A673 (cell line): ENCODE measurements around the gene NPAS1.

Source experiments
- CTCF ChIP-seq: fragments of 300-800, 200-600 bp; sonication (generic); conservative IDR thresholded peaks from 2 replicates; pipeline ENCODE4 v1.5.1; 2017; ENCODE audit warnings: low read depth, mild to moderate bottlenecking, antibody characterized with exemption, low read length, moderate library complexity, mixed read lengths
- EZH2 ChIP-seq: fragments of 200-600 bp; sonication (generic); IDR thresholded peaks from 2 replicates; pipeline ENCODE4 v1.6.1; 2017; ENCODE audit warnings: borderline replicate concordance, low read depth, mild to moderate bottlenecking, mixed read lengths, antibody characterized with exemption, low read length; ENCODE audit not compliant: poor library complexity, severe bottlenecking

- TF ChIP-seq CTCF (no peak), EZH2 (no peak)
These were observed 18.1 kb upstream of the NPAS1 start for GRCh38 chr19:47001584-47001983.
